HL-60 (cell line): ENCODE data around the gene CRYBB3.

Experiments used
- DNase-seq, 2 experiments: peaks; one replicate each; pipeline ENCODE4 v3.0.0-alpha.2; 2010 to 2020; ENCODE audit warnings: low read depth in 1 of 2, low spot score in 1 of 2
- H3K27ac ChIP-seq: fragments of 250-450 bp; sonication (Bioruptor Pico); replicated peaks from 2 replicates; pipeline ENCODE4 v1.5.1; 2020; ENCODE audit warnings: mild to moderate bottlenecking, moderate library complexity
- H3K27me3 ChIP-seq: fragments of 250-450 bp; sonication (Bioruptor Pico); 2 replicates; pipeline ENCODE4 v1.5.1; 2021; ENCODE audit warnings: mild to moderate bottlenecking, moderate library complexity; ENCODE audit not compliant: insufficient read depth, poor library complexity, severe bottlenecking
- H3K4me3 ChIP-seq: replicated peaks from 2 replicates; pipeline ENCODE4 v1.5.1; 2011; ENCODE audit warnings: mild to moderate bottlenecking, control low read depth, low read length; ENCODE audit not compliant: insufficient read depth
- GABPA ChIP-seq: IDR thresholded peaks from 2 replicates; pipeline ENCODE4 v1.6.1; 2012; ENCODE audit warnings: low read depth
- POLR2AphosphoS5 ChIP-seq: IDR thresholded peaks from 2 replicates; pipeline ENCODE4 v1.6.1; 2012; ENCODE audit warnings: low read depth
- SPI1 ChIP-seq: IDR thresholded peaks from 2 replicates; pipeline ENCODE4 v1.6.1; 2012; ENCODE audit warnings: low read depth, mild to moderate bottlenecking, borderline replicate concordance
- TF ChIP-seq, protein P1 (sequence below): IDR thresholded peaks from 2 replicates; pipeline ENCODE4 v1.6.1; 2012; ENCODE audit warnings: low read depth; ENCODE audit not compliant: insufficient replicate concordance
- TF ChIP-seq, protein P2 (sequence below): IDR thresholded peaks from one replicate; pipeline ENCODE4 v1.5.1; 2011; ENCODE audit warnings: low read length, control low read depth, inconsistent platforms; ENCODE audit not compliant: insufficient read depth

The CRYBB3 gene

DNA sequence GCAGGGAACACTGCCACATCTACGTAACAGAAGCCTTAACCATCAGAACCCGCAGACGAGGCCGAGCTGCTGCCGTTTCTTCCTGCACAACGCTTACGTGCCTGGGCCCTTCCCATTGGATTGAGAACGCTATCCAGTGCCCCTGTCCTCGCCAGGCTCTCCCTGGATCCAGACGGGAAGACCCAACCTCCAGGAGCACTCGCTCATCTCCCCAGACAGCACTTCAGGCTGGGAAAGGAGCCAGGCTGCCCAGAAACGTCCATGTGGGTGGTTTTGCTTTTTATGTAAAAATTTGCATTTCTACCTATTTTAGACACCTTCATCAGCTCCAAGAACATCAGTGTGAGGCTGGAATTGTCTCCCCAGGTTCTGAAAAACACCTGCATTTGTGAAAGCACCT is 7.3 kb upstream of the CRYBB3 start:
- no peaks in the 10 kb centered on the region for H3K27me3 ChIP-seq
- no peak for TF ChIP-seq GABPA
- TF ChIP-seq, protein P1, sequence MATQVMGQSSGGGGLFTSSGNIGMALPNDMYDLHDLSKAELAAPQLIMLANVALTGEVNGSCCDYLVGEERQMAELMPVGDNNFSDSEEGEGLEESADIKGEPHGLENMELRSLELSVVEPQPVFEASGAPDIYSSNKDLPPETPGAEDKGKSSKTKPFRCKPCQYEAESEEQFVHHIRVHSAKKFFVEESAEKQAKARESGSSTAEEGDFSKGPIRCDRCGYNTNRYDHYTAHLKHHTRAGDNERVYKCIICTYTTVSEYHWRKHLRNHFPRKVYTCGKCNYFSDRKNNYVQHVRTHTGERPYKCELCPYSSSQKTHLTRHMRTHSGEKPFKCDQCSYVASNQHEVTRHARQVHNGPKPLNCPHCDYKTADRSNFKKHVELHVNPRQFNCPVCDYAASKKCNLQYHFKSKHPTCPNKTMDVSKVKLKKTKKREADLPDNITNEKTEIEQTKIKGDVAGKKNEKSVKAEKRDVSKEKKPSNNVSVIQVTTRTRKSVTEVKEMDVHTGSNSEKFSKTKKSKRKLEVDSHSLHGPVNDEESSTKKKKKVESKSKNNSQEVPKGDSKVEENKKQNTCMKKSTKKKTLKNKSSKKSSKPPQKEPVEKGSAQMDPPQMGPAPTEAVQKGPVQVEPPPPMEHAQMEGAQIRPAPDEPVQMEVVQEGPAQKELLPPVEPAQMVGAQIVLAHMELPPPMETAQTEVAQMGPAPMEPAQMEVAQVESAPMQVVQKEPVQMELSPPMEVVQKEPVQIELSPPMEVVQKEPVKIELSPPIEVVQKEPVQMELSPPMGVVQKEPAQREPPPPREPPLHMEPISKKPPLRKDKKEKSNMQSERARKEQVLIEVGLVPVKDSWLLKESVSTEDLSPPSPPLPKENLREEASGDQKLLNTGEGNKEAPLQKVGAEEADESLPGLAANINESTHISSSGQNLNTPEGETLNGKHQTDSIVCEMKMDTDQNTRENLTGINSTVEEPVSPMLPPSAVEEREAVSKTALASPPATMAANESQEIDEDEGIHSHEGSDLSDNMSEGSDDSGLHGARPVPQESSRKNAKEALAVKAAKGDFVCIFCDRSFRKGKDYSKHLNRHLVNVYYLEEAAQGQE: no peak
- TF ChIP-seq SPI1: no peak
- no peak for TF ChIP-seq POLR2AphosphoS5
- TF ChIP-seq, protein P2, sequence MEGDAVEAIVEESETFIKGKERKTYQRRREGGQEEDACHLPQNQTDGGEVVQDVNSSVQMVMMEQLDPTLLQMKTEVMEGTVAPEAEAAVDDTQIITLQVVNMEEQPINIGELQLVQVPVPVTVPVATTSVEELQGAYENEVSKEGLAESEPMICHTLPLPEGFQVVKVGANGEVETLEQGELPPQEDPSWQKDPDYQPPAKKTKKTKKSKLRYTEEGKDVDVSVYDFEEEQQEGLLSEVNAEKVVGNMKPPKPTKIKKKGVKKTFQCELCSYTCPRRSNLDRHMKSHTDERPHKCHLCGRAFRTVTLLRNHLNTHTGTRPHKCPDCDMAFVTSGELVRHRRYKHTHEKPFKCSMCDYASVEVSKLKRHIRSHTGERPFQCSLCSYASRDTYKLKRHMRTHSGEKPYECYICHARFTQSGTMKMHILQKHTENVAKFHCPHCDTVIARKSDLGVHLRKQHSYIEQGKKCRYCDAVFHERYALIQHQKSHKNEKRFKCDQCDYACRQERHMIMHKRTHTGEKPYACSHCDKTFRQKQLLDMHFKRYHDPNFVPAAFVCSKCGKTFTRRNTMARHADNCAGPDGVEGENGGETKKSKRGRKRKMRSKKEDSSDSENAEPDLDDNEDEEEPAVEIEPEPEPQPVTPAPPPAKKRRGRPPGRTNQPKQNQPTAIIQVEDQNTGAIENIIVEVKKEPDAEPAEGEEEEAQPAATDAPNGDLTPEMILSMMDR: no peak
- DNase-seq: no peak
- no peak overlapping the region for H3K4me3 ChIP-seq
- H3K27ac ChIP-seq: no peak overlapping the region

DNA sequence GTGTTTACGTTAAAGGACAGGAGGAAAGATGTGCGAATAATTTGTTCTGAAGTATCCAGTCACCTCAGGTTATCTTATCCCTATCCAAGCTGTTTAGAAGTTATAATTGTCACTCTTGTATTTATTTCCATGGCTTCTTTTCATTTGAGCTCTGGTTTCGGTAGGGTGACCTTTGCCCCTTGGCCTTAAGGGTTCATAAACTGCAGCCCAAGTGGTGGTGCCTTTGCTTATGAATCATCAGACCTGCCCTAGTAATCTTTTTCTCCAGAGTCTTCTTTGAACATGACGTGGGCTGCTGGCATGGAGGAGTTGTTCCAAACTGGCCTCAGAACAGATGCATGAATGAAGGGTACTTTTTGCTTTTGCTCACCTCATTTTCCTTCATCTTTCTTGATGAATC is 6.5 kb upstream of the CRYBB3 start:
- TF ChIP-seq POLR2AphosphoS5 (no peak), SPI1 (no peak)
- TF ChIP-seq, protein P2: no peak
- DNase-seq: no peak
- Histone ChIP-seq H3K27ac (no peak overlapping the region), H3K27me3 (no peaks in the 10 kb centered on the region), H3K4me3 (no peak overlapping the region)

DNA sequence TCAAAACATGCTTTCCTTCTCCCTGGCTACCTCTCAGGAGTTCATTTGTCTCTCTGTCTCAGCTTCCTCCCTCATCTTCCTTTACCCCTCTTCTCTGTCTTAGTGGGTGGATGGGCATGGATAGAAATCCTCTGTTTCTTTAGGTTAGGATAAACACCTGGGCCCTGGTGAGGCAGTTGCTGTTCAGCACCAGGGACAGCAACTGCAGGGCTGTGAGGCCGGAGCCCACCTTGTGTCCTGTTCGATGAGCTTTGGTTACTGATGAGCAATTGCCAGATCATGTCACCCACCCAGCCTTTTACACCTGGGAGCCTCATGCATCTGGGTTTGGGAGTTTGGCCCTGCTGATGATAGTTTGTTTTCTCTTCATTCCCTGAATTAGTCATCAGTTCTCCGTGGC is 6.1 kb upstream of the CRYBB3 start:
- no peak for DNase-seq
- Histone ChIP-seq H3K27ac (no peak overlapping the region), H3K4me3 (no peak overlapping the region)

More for the DNA sequence above, 6.1 kb upstream of the CRYBB3 start:
- TF ChIP-seq, protein P1: peak; percentile 95
- no peak for TF ChIP-seq SPI1
- TF ChIP-seq, protein P2: no peak
- H3K27me3 ChIP-seq: no peaks in the 10 kb centered on the region
